GM19239 (cell line): Measurements from ENCODE around the gene RASGRP3.

Experiments used
- DNase-seq: peaks from one replicate; pipeline ENCODE4 v3.0.0; 2011; ENCODE audit warnings: low spot score; ENCODE audit not compliant: insufficient read length
- FAIRE-seq: peaks from 2 replicates; lab custom pipeline; 2011; peaks lifted over from hg19 to GRCh38; lab: Jason Lieb, UNC

Gene RASGRP3

GRCh38 chr2:33560017-33560416 is 83.6 kb downstream of the RASGRP3 start:
- no peak for DNase-seq
- FAIRE-seq: no peak

DNA sequence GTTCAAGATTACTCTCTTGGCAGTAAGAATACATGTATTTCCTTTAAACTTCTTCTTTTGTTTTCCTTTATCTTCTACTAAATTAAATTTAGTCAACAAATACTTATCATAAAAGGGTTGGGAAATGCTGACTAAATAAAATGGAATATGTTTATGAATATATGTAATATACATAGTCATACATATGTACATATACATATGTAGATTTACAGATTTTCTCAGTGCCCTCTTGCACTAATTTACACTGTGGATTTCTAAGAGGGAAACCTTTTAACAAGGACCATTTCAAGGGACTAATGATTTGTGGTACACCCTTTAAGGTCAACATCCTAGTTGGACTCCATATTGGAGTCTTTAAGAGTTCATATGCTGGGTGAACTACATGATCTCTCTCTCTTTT is 85.4 kb downstream of the RASGRP3 start:
- no peak for DNase-seq
- FAIRE-seq: no peak

DNA sequence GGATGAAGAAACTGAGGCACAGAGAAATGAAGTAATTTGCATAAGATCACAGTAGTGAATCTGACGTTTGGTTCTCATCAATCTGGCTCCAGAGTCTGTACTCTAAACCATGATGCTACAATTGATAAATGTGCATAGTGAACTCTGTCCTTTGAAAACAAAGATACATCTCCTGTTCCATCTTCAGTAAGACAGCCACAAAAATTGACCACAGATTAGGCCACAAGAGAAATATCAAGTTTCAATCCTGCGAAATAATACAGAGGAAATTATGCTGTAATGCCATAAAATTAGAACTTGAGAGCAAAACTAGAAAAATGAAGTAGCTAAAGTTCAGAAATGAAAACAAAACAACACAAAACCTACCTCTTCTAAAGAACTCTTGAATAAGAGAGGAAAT is 94.2 kb downstream of the RASGRP3 start:
- DNase-seq (no peak), FAIRE-seq (peak; percentile 4)

- DNase-seq: no peak
- FAIRE-seq: no peak
Observed at GRCh38 chr2:33573657-33574056, 97.2 kb downstream of the RASGRP3 start.

DNA sequence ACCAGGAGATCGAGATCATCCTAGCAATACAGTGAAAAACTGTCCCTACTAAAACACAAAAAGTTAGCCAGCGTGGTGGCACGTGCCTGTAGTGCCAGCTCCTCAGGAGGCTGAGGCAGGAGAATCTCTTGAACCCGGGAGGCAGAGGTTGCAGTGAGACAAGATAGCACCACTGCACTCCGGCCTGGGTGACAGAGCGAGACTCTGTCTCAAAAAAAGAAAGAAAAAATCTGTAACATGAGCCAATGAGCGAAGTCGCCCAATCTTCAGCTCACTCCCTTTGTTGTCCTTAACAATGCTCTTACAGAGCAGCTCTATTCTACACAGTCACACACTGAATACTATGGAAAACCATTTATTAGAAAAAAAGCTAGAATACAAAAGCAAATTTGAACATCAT is 100.6 kb downstream of the RASGRP3 start:
- FAIRE-seq: no peak
- DNase-seq: no peak

DNA sequence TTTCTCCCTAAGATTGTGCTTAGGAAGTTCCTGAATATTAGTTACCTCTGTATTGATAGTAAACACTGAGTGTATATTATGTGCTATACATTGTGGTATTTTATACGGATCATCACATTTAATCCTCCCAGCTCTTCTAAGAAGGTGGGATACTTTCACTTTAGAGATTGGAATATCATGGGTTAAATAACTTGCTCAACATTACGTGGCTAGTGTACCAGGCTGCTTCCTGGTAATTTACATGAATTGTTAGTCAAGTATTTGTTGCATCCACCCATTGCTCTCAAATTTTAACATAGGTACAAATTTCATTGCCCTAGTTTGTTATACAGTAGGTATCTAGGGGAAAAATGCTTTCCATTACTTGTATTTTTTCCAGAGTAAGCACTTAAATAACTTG is 101.2 kb downstream of the RASGRP3 start:
- FAIRE-seq: no peak

GRCh38 chr2:33579227-33579626 is 102.8 kb downstream of the RASGRP3 start:
- no peak for DNase-seq
- no peak for FAIRE-seq

More for the DNA sequence above, 101.2 kb downstream of the RASGRP3 start:
- DNase-seq: no peak

DNA sequence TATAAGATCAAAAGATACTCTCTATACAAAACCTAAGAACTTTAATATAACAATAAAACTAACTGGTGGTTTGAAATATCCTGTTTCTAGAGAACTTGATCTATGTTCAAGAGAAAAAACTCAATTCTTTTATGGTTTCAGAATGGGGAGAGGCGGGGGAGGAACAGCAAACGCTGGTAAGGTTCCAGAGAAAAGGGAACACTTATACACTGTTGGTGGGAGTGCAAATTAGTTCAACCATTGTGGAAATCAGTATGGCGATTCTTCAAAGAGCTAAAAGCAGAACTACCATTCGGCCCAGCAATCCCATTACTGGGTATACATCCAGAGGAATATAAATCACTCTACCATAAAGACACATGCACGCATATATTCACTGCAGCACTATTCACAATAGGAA is 105.4 kb downstream of the RASGRP3 start:
- DNase-seq: no peak
- no peak for FAIRE-seq

- DNase-seq (no peak), FAIRE-seq (peak; percentile 84)
Observed at GRCh38 chr2:33583194-33583938, 106.9 kb downstream of the RASGRP3 start.

DNA sequence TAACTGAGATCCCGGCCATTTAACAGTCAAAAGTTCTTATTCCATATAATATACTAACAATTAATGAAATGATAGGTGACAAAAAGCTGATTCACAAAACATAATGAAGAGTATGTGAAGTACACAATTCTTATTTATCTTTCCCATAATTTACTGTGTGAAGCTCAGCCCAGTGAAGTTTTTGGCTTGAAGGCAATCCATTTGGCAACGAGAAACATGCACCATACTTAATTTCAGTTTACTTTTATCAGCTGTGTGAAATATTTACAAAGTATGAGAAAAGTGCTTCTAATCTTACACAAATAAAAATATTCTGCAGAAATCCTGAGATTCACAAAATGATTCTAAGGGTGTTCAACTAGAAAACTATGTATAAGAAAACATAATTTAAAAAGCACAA is 110.3 kb downstream of the RASGRP3 start:
- FAIRE-seq (peak; percentile 4), DNase-seq (no peak)

DNA sequence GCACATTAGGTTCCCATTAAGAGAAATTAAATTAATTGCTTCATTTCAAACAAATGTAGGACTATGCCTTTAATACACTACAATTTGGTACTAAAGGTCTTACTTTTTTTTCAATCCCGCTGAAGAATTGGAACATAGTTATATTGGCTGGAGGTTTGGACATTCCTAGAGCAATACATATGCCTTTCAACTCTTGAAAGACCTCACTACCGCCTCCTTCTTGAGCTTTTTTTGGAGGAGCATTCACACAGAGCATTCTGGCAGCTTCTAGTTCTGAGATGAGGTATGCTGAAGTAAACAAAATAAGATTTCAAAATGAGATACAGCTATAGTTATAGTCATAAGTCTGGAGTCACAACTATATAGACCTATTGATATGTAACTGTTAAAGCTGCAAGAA is 111.8 kb downstream of the RASGRP3 start:
- DNase-seq: no peak
- peak; percentile 44 for FAIRE-seq

DNA sequence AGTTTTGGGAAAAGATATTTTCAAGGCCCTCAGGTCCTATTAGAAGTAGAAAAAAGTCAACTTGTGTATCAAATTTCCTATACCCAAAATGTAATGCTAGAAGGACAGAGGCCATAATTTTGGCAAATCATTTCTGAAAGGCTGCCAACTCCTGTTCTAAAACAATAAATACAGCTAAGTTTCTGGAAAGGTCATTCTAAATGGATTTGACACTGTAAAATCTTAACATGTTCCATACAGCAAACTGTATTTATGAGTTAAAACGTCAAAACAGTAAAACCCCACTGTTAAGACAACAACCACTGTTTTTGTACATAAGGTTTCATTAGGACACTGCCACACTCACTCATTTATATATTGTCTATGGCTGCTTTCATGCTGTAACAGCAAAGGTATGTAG is 113.0 kb downstream of the RASGRP3 start:
- no peak for FAIRE-seq
- DNase-seq: no peak

- FAIRE-seq: no peak
- no peak for DNase-seq
Observed at GRCh38 chr2:33595385-33595784, 118.9 kb downstream of the RASGRP3 start.

GRCh38 chr2:33597026-33597425 is 120.6 kb downstream of the RASGRP3 start:
- no peak for DNase-seq
- FAIRE-seq: no peak

DNA sequence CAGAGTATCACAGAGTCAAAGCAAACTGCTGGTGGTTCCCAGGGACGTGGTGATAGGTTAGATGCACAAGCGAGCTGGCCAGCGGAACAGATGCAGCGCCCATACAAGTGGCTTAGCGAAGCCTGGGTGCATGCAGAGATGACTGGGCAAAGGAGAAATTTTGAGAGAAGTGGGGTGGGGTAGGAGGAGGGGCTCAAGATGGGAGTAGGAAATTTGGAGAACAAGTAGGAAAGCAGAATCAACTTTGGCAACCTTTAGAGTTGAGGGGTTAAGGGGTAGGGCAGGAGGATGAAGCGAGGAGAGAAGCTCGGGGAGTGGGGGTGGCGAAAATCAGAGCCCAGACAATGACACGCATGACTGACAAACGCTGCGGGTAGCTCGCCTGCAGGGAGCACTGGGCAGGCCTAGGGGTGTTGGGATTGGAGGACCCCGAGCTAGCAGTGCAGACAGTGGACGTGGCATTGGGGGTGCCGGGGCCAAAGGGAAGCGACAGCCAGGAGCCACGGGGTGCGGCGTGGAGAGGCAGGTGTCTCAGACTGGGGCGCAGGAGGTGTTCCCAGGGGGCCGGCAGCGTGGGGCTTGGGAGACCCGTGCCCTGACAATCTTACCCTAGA is 122.2 kb downstream of the RASGRP3 start:
- DNase-seq (peak; percentile 9), FAIRE-seq (peak; percentile 78)

GRCh38 chr2:33599175-33599942 is 122.9 kb downstream of the RASGRP3 start, which contains the start of gene FAM98A:
FAM98A (minus strand) TSS chr2:33599299; CDS start chr2:33599221, 78 bp downstream.
- peak; percentile 98 for FAIRE-seq

GRCh38 chr2:33599943-33600192 is 123.4 kb downstream of the RASGRP3 start:
- DNase-seq (no peak), FAIRE-seq (no peak)

More at GRCh38 chr2:33599175-33599942, 122.9 kb downstream of the RASGRP3 start, which contains the start of gene FAM98A:
- DNase-seq: peak; percentile 76

DNA sequence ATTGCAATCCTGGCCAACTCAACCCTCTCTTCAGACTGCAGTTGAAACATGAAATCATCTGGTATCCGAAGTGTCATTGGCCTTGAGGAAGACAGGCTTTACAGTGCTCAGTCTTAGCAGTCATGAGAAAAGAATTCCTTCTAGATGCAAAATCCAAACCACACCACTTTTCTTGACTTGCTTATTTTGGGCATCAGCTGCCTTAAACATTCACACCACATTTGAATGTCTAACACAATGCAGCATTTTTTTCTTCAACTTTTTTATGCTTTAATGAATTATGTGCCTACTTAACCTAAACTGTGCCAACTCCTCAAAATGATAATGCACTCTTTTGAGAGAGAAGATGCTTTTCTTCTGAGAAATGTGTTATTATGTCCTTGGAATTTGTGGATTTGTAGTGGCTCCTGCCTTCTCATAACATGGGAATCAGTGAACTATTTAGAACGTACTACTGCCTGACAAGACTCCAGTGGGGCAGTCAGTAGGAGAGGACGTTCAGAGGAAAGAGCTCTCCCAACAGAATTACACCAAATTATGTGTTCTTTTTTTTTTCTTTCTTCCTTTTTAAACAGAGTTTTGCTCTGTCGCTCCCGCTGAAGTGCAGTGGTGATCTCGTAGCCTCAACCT is 125.9 kb downstream of the RASGRP3 start:
- DNase-seq: no peak
- FAIRE-seq: no peak

GRCh38 chr2:33603416-33603815 is 127.0 kb downstream of the RASGRP3 start:
- no peak for DNase-seq
- FAIRE-seq: no peak

GRCh38 chr2:33605056-33605455 is 128.6 kb downstream of the RASGRP3 start:
- FAIRE-seq: no peak
- DNase-seq: no peak

DNA sequence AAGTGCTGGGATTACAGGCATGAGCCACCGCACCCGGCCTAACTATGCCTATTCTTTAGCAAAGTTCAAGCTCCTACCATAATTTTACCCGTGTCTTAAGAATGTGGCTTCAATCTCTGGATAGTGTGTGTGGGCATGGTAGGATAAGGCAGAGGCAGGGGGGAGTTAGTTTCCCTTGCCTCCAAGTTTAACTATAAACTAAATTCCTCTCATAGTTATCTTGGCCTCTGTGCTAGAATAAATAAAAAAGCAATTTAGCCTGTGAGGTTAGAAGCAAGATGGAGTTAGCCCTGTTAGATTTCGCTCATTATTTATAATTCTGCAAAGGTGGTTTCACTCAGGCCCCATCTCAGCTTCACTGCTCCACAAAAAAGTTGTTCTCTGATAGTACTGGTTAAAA is 129.7 kb downstream of the RASGRP3 start:
- no peak for FAIRE-seq
- DNase-seq: no peak
